IMR-90 (cell line): ENCODE data around the gene BTBD9.

Experiments
- CEBPB ChIP-seq: IDR thresholded peaks from 2 replicates; pipeline ENCODE4 v1.6.1; 2012; ENCODE audit warnings: low read depth, low read length, improper control_type of control experiment
- CHD1 ChIP-seq: IDR thresholded peaks from 2 replicates; pipeline ENCODE4 v1.6.1; 2012; ENCODE audit warnings: low read depth, low read length, improper control_type of control experiment
- CTCF ChIP-seq: conservative IDR thresholded peaks from 2 replicates; pipeline ENCODE4 v1.5.1; 2012; ENCODE audit warnings: mild to moderate bottlenecking, low read depth, low read length, improper control_type of control experiment
- MAFK ChIP-seq: IDR thresholded peaks from 2 replicates; pipeline ENCODE4 v1.6.1; 2012; ENCODE audit warnings: low read depth, low read length, improper control_type of control experiment
- MXI1 ChIP-seq: IDR thresholded peaks from 2 replicates; pipeline ENCODE4 v1.6.1; 2012; ENCODE audit warnings: low read depth, mild to moderate bottlenecking, low read length, moderate library complexity, borderline replicate concordance
- POLR2A ChIP-seq: IDR thresholded peaks from 2 replicates; pipeline ENCODE4 v1.6.1; 2012; ENCODE audit warnings: mild to moderate bottlenecking, low read depth, low read length
- RAD21 ChIP-seq: IDR thresholded peaks from 2 replicates; pipeline ENCODE4 v1.6.1; 2012; ENCODE audit warnings: low read length, improper control_type of control experiment
- SMC3 ChIP-seq: fragments of 150-350 bp; IDR thresholded peaks from 2 replicates; pipeline ENCODE4 v1.6.1; 2016; ENCODE audit warnings: low read depth, mild to moderate bottlenecking, antibody characterized with exemption, low read length, moderate library complexity
- USF2 ChIP-seq: fragments of 150-350 bp; IDR thresholded peaks from 2 replicates; pipeline ENCODE4 v1.6.1; 2017; ENCODE audit warnings: mild to moderate bottlenecking, antibody characterized with exemption, low read length, low read depth

DNA sequence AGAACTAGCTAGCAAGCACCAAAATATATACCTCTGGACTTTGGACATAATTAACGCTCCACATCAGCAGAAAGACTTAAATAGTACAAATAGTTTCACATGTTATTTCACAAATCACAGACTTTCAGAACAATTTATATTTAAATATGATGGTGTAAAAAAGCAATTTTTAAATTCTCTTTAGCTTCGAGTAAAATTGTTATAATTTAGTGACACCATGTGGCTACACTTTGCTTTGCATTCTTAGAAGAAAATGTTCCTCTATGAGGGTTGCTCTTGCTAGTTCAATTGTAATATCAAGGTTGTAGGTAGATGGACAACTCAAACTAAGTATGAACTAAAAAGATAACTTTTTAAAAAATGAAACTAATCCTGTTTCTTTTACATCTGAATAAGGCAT lies 69.0 kb downstream of the BTBD9 start:
- TF ChIP-seq RAD21 (peak; percentile 63), USF2 (no peak), CTCF (peak; percentile 53), POLR2A (no peak), MXI1 (no peak), MAFK (no peak), CHD1 (no peak), CEBPB (no peak), SMC3 (peak; percentile 42; the same call in 1 of the 2 replicates)
